Embryonic facial prominence (tissue), 1 donor: ENCODE measurements around the gene SH2D4B.
"Not testable (repeated sequence)": the region's sequence is repeated elsewhere in the genome, so short reads cannot be mapped to it uniquely, and the experiment has no call there.

Source experiments
- DNase-seq: peaks from one replicate; pipeline ENCODE4 v3.0.0-alpha.2; 2016; ENCODE audit errors: extremely low spot score

The SH2D4B gene

DNA sequence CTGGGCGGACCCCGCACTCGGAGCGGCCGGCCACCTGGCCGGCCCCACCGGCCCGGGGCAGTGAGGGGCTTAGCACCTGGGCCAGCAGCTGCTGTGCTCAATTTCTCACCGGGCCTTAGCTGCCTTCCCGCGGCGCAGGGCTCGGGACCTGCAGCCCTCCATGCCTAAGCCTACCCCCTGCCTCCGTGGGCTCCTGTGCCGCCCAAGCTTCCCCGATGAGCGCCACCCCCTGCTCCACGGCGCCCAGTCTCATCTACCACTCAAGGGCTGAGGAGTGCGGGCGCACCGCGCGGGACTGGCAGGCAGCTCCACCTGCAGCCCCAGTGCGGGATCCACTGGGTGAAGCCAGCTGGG, 5.6 kb downstream of the SH2D4B start:
- not testable (repeated sequence) for DNase-seq

DNA sequence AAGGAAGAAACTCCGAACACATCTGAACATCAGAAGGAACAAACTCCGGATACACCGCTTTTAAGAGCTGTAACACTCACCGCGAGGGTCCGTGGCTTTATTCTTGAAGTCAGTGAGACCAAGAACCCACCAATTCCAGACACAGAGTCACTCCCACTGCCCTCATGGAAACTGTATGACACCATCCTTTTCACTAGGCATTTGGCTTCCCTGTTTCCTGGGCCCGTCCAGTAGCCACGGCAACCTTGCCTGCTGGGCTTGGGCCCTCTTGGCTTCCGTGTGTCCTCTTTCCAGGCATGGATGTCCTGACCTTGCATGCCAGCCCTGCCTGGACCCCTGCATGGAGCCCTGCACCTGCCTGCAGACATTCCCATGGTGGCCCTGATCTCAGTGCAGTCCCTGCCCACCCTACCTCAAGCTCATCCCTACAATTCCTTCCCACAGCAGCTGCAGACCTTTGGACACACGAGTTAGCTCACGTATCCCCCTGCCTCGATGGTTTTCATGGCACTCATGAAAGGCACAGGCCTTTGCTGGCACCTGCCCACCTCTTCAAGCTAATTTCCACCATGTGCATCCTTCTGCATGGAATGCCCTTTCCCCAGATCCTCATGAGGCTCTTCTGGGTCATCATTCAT, 6.7 kb downstream of the SH2D4B start:
- no peak for DNase-seq

DNA sequence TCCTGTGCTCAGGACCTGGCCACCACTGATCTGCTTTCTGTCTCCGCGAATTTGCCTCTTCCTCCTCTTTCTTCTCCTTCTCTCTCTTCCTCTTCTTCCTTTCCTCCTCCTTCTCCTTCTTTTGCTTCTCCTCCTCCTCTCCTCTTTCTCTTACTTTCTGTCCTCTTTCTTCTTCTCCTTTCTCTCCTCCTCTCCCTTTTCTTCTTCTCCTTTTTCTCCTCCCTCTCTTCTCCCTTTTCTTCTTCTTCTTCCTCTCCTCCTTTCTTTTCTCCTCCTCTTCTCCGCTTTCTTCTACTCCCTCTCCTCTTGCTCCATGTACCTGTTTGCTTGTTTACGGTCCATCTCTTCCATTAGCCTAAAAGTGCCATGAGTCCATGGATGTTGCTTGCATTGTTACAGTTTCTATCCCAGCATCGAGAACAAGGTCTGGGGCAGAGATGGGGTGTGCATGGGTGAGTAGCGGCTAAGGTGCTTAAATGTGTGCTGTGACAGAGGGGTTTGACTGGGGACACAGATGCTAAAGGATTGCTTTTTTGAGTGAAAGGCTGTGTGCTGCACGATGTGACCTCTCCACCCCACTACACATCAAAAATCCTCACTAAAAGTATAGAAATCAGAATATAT, 7.7 kb downstream of the SH2D4B start:
- no peak for DNase-seq

DNA sequence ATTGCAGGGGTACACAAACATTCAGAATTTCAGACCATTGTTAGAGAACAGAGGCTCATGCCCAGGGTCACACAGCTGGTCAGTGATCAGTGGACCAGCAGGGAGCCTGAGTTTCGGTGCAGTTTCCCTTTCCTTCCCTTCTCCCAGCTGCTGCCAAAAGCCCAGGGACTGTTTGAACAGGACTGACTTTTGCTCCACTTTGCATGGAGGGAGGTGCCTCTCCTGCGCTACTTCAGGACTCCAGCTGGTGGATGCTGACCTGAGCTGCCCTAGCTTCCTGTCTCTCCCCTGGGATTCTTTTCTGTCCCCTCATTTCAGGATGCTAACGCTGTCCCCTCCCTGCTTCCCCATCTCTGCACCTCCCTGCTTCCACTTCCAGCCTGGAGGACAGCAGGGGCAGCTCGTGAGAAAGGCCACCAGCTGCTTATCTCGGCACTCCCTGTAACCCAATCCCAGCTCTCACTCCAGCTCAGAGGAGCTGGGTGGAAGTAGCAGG, 14.5 kb downstream of the SH2D4B start:
- DNase-seq, result no peak

DNA sequence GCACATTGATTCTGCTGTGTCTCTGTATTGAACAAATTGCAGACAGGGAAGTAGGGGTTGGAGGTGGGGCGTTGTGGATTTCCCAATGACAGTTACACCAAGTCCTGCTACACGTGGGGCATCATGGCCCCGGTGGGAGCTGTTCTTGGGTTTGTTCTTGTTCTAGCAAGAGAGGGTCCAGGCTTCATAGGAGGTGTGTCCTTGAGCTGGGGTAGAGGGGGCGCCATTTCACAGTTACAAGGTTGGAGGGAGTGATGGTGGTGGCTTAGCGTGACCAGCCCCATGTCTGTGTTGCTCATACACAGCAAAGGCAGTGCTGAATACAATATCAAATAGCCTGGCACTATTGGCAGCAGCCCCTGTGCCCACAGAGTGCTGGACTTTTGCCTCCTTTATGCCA, 15.7 kb downstream of the SH2D4B start:
- DNase-seq, result no peak

DNA sequence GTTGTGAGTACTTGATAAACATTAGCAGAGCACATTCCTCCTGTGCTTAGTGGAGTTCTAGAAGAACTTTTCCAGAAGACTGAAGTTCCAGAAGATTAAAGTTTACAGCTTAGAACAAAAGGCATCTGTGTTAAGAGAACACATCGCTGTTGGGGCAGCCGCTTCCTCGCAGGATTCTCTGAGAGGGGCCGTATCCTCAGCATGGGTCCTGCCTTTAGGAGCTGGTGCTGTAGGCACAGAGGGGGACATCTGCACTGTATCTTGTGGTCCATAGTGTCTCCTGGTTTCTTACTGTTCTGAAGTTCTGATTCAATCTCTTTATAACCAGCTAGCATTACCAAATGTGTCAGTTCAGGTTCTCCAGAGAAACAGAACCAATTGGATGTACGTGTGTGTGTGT, 16.3 kb downstream of the SH2D4B start:
- no peak for DNase-seq

DNA sequence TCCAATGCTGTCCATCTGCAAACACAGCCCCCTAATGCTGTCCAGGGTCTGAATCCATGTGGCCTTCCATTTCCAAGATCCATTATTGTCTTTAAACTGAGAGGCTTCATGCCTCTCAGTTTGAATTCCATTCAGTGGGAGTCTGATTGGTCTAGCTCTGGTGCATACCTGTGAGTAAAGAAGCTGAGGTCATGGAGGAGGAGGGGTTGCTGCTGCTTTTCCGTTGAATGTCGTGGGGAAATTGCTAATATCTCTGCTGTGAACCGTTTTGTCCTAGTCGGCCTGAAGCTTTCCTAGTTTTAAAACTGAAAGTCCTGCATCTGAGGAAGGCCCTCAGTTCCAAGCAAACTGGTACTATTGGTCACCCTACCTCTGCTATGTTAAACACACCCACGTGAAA, 17.7 kb downstream of the SH2D4B start:
- no peak for DNase-seq

DNA sequence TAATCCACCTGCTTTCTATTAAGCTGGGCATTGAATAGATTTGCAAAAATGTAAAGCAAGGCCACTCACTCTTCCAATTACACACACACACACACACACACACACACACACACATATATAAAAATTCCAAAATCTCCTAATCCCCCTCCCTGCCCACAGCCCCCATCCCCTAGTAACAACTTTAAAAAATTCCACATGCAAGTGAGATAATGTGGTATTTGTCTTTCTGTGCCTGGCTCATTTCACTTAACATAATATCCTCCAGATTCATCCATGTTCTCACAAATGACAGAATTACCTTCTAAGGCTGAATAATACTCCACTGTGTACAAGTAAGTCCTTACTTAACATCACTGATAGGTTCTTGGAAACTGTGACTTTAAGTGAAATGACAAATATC, 24.2 kb downstream of the SH2D4B start:
- peak; percentile 14 for DNase-seq

DNA sequence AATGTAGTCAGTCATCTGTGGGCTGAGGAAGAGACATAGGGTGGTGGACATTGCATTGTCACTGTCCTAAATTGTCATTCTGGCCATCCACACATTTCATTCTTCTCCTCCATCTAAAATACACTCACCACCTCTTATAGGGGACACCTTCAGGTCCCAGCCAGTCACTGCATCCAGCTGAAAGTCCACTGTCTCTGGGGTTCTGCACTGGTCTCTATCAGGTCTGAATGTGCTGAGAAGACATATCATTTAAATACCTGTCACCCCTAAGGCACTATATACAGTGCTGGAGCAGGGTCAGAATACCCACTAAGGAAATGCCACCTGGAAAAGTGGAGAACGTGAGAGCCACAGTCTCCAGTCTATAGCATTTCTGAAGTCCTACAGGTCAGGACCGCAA, 29.6 kb downstream of the SH2D4B start:
- no peak for DNase-seq

DNA sequence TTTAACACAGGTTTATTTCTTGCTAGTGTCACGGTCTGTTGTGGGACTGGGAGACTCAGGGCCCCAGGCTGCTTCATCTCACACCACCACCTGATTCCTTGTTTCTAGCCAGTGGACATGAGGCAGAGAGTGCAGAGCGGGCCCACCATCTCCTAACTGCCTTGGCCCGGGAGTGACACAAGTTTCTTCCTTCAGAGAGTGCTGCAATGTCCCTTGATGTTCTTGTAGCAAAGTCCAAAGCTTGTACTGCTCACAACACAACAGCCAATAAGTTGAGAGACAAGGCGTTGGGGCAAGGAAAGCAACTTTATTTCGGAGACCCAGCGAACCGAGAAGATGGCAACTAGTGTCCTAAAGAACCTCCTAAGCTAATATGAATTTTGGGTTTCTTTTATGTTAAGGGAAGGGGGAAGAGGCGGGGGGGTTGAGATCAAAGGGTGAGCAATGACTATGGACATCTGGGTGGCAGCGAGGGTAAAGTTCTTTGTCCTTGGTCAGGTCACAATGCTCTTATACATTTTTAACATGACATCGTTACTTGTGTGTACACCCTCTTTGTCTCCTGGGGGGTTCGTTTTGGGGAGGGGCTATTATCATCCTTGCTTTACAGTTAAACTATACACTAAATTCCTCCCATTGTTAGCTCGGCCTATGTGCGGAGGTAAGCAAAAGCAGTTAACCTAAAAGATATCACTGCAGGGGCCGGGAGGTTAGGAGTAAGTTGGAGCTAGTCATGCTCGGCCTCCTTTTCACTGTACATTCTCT, 31.6 kb downstream of the SH2D4B start:
- DNase-seq, result no peak

DNA sequence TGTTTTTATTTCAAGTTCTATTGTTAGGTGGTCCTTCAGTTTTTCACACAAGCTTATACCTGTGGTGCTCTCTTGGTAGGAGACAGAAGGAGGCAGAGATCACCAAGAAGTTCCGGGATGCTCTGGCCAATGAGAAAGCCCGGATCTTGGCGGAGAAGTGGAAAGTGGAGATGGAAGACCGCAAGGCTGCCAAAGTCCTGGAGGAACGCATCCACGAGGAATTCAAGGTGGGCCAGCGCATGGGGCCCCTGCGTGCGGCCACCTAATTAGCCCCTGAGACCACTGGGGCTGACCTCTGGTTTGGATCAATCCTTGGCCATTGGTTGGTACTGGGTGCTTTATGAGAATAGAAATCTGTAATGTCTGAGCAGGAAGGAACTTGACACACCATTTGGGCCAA, 33.6 kb downstream of the SH2D4B start:
- DNase-seq, result no peak

DNA sequence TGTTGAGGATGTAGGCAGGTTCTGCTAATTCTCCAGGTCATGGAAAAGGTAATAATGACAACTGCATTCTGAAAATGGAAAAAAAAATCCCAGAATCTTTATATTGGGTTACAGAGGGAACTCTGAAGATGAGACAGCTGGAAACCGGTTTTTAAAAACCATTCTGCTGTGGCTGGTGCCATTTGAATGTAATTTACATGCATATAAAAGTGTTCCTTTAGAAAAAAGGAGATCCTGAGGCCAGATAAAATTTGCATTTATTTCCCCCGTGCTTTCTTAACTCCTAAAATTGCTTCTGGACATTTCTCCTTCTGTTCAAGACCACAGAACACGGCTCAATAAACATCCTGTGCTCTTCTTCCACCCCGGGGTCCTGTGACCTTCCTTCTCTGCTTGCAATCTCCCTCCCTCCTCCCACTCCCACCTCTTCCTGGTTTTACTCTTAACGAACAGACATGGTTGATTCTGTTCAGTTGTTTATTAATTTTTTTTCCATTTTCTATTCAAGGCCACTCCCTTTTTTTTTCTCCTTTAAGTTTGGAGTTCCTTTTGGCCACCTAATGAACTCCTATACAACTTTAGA, 41.6 kb downstream of the SH2D4B start:
- DNase-seq, result no peak

DNA sequence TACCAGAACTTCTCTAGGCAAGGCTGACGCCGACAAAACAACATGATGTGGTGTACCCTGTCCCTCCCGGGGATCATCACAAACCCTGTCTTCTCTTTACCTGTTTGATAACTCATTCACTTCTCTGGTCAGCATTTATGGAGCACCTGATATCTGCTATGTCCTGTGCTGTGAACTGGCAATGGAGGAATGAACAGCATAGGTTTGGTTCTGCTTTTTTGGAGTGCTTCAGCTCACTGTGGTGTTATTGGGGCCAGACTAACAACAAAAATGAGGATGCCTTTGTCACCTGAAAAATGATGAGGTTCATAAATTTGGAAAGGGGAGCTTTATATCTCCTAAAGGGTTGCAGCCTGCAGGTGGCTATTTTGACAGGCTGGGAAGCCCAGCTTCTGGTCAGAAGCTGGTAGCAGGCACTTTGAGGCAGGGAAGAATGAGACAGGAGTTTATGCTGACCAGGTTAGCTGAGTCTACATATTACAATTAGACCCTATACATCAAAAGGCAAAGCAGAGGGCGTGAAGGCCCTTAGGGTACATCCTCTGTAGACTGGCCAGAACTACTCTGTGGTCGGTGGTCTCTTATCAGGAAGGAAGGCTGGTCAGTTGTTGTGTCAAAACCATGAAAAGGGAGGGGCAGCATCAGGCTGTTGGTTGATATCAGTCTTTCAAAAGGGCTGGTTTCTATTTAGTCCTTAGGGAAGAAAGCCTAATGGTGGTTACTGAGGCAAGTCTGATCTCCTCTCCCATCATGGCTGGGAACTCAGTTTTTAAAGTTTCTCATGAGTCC, 42.3 kb downstream of the SH2D4B start:
- no peak for DNase-seq

DNA sequence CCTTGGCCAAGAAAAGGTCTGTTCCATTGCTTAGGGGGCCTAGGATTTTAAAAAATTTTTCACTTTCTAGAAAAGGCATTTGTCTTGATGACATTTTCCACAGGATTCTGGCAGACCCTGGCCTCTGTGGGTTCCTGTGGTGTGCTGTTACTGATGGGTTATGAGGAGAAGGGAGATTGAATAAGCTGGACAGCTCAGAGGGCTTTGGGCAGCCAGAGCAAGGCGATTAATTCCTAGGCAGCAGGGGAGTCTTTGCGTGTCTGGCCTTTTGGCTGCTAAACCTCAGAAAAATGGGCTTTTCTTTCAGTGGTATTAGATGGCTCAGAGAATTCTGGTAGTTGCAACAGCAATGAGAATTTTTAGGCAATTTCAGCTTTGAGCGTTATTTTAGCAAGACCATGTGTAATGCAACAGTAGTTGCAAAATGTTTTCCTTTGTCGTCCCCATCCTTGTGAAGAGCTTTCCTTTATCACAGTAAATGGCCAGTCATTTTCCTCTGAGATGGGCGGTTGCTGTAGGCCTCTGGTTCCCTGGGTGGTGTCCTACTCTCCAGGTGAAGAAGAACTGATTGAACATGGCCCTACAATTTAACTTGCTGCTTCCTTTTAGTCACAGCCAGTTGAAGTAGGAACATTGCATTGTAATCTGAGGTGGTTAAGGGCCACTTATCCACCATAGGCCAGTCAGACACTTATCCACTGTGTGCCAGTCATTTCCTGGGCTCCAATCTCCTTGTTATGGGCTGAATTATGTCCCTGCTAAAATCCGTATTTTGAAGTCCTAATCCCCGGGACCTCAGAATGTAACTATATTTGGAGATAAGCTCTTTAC, 43.2 kb downstream of the SH2D4B start:
- DNase-seq, result no peak

DNA sequence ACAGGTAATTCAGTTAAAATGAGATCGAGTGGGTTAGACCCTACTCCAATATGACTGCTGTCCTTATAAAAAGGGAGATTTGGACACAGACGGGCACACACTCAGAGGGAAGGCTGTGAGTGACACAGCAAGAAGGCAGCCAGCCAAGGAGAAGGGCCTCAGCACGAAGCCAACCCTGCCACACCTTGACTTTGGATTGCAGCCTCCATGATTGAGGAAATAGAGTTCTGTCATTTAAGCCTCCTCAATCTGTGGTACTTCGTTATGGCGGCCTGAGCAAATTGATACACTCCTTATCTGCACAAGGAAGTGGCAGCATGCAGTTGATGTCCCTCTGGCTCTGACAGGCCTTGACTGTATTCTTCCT, 43.8 kb downstream of the SH2D4B start:
- DNase-seq, result no peak

DNA sequence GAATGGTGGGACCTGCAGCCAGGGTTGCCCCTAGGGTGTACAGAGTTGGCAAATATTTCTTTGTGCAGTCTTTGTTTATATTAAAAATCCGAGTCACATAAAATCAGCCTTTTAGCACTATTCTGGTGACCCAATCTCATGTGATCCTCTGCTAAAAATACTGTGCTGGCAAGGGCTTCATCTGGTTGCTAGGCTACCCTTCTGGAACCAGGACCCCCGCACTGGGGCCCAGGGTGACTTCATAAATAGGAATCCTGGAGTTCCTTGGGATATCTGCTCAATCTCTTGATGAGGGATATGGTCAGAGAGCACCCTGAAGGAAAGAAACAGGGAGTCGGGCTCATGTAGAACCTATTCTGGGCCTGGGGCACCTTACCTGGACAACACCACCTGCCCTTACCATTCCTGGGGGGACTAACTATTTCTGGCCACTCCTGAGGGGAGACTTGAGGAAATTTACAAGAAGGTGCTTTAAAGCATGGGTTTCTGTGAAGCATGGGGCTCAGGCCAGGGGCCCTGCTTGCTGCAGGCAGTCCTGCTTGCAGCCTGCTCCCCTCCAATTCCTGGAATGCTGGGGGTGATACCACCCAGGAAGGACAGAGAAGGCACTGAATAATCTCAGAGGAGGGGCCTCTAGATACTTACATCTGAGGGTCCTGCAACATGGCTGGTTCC, 44.7 kb downstream of the SH2D4B start:
- DNase-seq, result no peak

DNA sequence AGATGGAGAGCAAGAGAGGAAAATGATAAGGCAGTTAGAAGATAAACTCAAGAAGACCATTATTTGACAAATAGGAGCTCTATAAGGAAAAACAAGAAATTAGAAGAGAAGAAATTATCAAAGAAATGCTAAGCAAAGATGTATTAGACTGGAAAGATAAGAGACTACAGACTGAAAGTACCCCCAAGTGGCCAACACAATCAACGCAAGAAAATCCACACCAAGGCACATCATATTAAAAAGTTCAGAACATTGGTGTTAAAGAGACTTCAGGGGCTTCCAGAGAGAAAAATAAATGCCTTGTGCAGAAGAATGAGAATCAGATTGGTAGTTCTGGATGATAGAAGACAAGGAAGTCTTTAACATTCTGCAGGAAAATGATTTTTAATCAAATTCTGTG, 46.0 kb downstream of the SH2D4B start:
- DNase-seq, result no peak

DNA sequence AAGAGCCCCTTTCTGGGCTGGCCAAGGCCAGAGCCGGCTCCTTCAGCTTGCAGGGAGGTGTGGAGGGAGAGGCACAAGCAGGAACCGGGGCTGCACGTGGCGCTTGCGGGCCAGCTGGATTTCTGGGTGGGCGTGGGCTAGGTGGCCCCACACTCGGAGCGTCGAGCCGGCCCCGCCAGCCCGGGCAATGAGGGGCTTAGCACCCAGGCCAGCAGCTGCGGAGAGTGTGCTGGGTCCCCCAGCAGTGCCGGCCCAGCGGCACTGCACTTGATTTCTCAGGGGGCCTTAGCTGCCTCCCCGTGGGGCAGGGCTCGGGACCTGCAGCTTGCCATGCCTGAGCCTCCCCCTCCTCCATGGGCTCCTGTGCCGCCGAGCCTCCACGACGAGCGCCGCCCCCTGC, 48.1 kb downstream of the SH2D4B start:
- no peak for DNase-seq

DNA sequence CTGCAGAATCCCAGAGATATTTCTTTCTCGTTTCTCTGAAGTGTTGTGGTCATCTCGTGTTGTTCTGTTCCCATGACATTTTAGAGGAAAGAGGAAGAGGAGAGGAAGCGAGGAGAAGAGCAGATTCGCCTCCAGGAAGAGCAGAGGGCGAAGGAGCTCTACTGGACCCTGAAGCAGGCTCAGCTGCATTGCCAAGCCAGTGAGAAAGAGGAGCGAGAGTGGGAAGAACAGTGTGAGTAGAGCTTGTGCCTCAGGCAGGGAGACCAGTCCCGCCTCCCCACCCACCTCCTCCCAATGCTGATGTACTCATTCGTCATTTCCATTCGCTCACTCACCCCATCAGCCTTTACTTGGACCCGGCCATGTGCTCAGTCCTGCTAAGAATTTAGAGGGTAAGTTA, 50.8 kb downstream of the SH2D4B start:
- no peak for DNase-seq

DNA sequence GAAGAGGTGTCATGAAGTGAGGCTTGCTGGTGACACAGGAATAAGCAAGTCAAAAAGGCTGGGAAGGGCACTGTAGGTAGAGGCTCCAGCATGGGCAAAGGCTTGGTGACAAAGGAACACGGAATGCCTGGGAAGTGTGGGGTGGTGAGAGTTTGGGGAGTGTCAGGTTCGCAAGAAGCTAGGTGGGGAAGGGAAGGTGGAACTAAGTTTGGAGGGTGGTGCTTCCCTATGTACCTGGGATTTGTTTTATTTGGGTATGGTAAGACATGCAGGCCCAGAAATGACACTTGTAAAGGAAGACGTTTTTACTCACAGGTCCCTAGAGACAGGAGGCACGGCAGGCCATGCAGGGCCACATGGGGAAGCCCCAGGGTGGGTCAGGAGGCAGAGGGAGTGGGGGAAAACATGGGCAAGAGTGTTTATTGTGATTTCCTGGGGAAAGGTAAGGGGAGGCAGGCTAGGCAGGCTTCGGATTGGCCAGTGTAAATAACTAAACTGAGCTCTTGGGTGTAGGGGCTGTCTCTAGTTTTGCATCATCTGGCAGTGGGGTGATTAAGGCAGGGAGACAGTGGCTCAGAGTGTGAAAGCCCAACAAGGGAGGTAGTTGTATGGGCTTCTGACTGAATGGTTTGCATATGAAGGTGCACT, 52.1 kb downstream of the SH2D4B start:
- no peak for DNase-seq
